ENCODE measurements around the gene FAT1.

FAT1 gene

GRCh38 chr4:186710521-186711119 lies 13.0 kb downstream of the FAT1 start:
- Histone ChIP-seq H3K36me3 (ENCODE audit: control insufficient read depth in 1 of 2, insufficient read depth in 2 of 2, low read length in 2 of 2) (peaks cover 35 to 40% of the 10 kb centered on the region in 2 donors), H3K4me1 (ENCODE audit: control insufficient read depth in 1 of 2, insufficient read depth in 2 of 2, low read length in 2 of 2) (peaks cover 13 to 14% of the 10 kb centered on the region in 2 donors), H3K4me3 (ENCODE audit: low read depth in 1 of 2, low read length in 2 of 2) (no peak overlapping the region), H3K27me3 (ENCODE audit: control insufficient read depth in 1 of 2, insufficient read depth in 2 of 2, low read length in 2 of 2) (no peaks in the 10 kb centered on the region), H3K27ac (ENCODE audit: low read depth, low read length) (no peak overlapping the region), H3K9me3 (ENCODE audit: control insufficient read depth in 1 of 2, low read length in 2 of 2) (no peaks in the 10 kb centered on the region), H3K9ac (ENCODE audit: low read depth in 1 of 2, low read length in 2 of 2) (no peak overlapping the region)

GRCh38 chr4:186709517-186709916 lies 14.1 kb downstream of the FAT1 start:
- H3K9me3 ChIP-seq (ENCODE audit: control insufficient read depth in 1 of 2, low read length in 2 of 2) = no peaks in the 10 kb centered on the region
- no peak overlapping the region for H3K9ac ChIP-seq (ENCODE audit: low read depth in 1 of 2, low read length in 2 of 2)
- no peak overlapping the region for H3K27ac ChIP-seq (ENCODE audit: low read depth, low read length)
- H3K4me3 ChIP-seq (ENCODE audit: low read depth in 1 of 2, low read length in 2 of 2) = no peak overlapping the region
- H3K4me1 ChIP-seq (ENCODE audit: control insufficient read depth in 1 of 2, insufficient read depth in 2 of 2, low read length in 2 of 2) = peaks cover 13 to 14% of the 10 kb centered on the region in 2 donors
- peaks cover 35 to 44% of the 10 kb centered on the region in 2 donors for H3K36me3 ChIP-seq (ENCODE audit: control insufficient read depth in 1 of 2, insufficient read depth in 2 of 2, low read length in 2 of 2)
- no peaks in the 10 kb centered on the region for H3K27me3 ChIP-seq (ENCODE audit: control insufficient read depth in 1 of 2, insufficient read depth in 2 of 2, low read length in 2 of 2)

GRCh38 chr4:186708554-186708953 lies 15.1 kb downstream of the FAT1 start:
- Histone ChIP-seq H3K27ac (ENCODE audit: low read depth, low read length) (no peak overlapping the region), H3K9ac (ENCODE audit: low read depth in 1 of 2, low read length in 2 of 2) (no peak overlapping the region), H3K9me3 (ENCODE audit: control insufficient read depth in 1 of 2, low read length in 2 of 2) (no peaks in the 10 kb centered on the region), H3K36me3 (ENCODE audit: control insufficient read depth in 1 of 2, insufficient read depth in 2 of 2, low read length in 2 of 2) (peaks cover 35 to 45% of the 10 kb centered on the region in 2 donors), H3K27me3 (ENCODE audit: control insufficient read depth in 1 of 2, insufficient read depth in 2 of 2, low read length in 2 of 2) (no peaks in the 10 kb centered on the region), H3K4me3 (ENCODE audit: low read depth in 1 of 2, low read length in 2 of 2) (peak overlapping the region in 1 of 2 donors; percentile 5), H3K4me1 (ENCODE audit: control insufficient read depth in 1 of 2, insufficient read depth in 2 of 2, low read length in 2 of 2) (peaks cover 13 to 16% of the 10 kb centered on the region in 2 donors)

- no peak overlapping the region for H3K4me3 ChIP-seq (ENCODE audit: low read depth in 1 of 2, low read length in 2 of 2)
- peaks cover 13 to 21% of the 10 kb centered on the region in 2 donors for H3K4me1 ChIP-seq (ENCODE audit: control insufficient read depth in 1 of 2, insufficient read depth in 2 of 2, low read length in 2 of 2)
- H3K9ac ChIP-seq (ENCODE audit: low read depth in 1 of 2, low read length in 2 of 2) = no peak overlapping the region
- H3K27me3 ChIP-seq (ENCODE audit: control insufficient read depth in 1 of 2, insufficient read depth in 2 of 2, low read length in 2 of 2) = no peaks in the 10 kb centered on the region
- peaks cover 35 to 48% of the 10 kb centered on the region in 2 donors for H3K36me3 ChIP-seq (ENCODE audit: control insufficient read depth in 1 of 2, insufficient read depth in 2 of 2, low read length in 2 of 2)
- H3K9me3 ChIP-seq (ENCODE audit: control insufficient read depth in 1 of 2, low read length in 2 of 2) = no peaks in the 10 kb centered on the region
- no peak overlapping the region for H3K27ac ChIP-seq (ENCODE audit: low read depth, low read length)
Observed at GRCh38 chr4:186707996-186708395, 15.7 kb downstream of the FAT1 start.

- H3K9me3 ChIP-seq (ENCODE audit: control insufficient read depth in 1 of 2, low read length in 2 of 2) = no peaks in the 10 kb centered on the region
- H3K27ac ChIP-seq (ENCODE audit: low read depth, low read length) = no peak overlapping the region
- H3K9ac ChIP-seq (ENCODE audit: low read depth in 1 of 2, low read length in 2 of 2) = no peak overlapping the region
- H3K36me3 ChIP-seq (ENCODE audit: control insufficient read depth in 1 of 2, insufficient read depth in 2 of 2, low read length in 2 of 2) = peaks cover 35 to 48% of the 10 kb centered on the region in 2 donors
- H3K4me3 ChIP-seq (ENCODE audit: low read depth in 1 of 2, low read length in 2 of 2) = no peak overlapping the region
- H3K27me3 ChIP-seq (ENCODE audit: control insufficient read depth in 1 of 2, insufficient read depth in 2 of 2, low read length in 2 of 2) = no peaks in the 10 kb centered on the region
- peaks cover 13 to 24% of the 10 kb centered on the region in 2 donors for H3K4me1 ChIP-seq (ENCODE audit: control insufficient read depth in 1 of 2, insufficient read depth in 2 of 2, low read length in 2 of 2)
Observed at GRCh38 chr4:186707574-186707973, 16.1 kb downstream of the FAT1 start.

- Histone ChIP-seq H3K27me3 (ENCODE audit: control insufficient read depth in 1 of 2, insufficient read depth in 2 of 2, low read length in 2 of 2) (no peaks in the 10 kb centered on the region), H3K4me3 (ENCODE audit: low read depth in 1 of 2, low read length in 2 of 2) (no peak overlapping the region), H3K9ac (ENCODE audit: low read depth in 1 of 2, low read length in 2 of 2) (no peak overlapping the region), H3K9me3 (ENCODE audit: control insufficient read depth in 1 of 2, low read length in 2 of 2) (no peaks in the 10 kb centered on the region), H3K4me1 (ENCODE audit: control insufficient read depth in 1 of 2, insufficient read depth in 2 of 2, low read length in 2 of 2) (peaks cover 33 to 50% of the 10 kb centered on the region in 2 donors), H3K27ac (ENCODE audit: low read depth, low read length) (no peak overlapping the region), H3K36me3 (ENCODE audit: control insufficient read depth in 1 of 2, insufficient read depth in 2 of 2, low read length in 2 of 2) (peaks cover 33 to 47% of the 10 kb centered on the region in 2 donors)
Observed at GRCh38 chr4:186704057-186704456, 19.6 kb downstream of the FAT1 start.

GRCh38 chr4:186703510-186703909 lies 20.1 kb downstream of the FAT1 start:
- no peak overlapping the region for H3K4me3 ChIP-seq (ENCODE audit: low read depth in 1 of 2, low read length in 2 of 2)
- H3K27ac ChIP-seq (ENCODE audit: low read depth, low read length) = no peak overlapping the region
- no peak overlapping the region for H3K9ac ChIP-seq (ENCODE audit: low read depth in 1 of 2, low read length in 2 of 2)

GRCh38 chr4:186702940-186703339 lies 20.7 kb downstream of the FAT1 start:
- Histone ChIP-seq H3K27ac (ENCODE audit: low read depth, low read length) (no peak overlapping the region), H3K9me3 (ENCODE audit: control insufficient read depth in 1 of 2, low read length in 2 of 2) (no peaks in the 10 kb centered on the region), H3K36me3 (ENCODE audit: control insufficient read depth in 1 of 2, insufficient read depth in 2 of 2, low read length in 2 of 2) (peaks cover 22 to 36% of the 10 kb centered on the region in 2 donors), H3K9ac (ENCODE audit: low read depth in 1 of 2, low read length in 2 of 2) (no peak overlapping the region), H3K4me3 (ENCODE audit: low read depth in 1 of 2, low read length in 2 of 2) (no peak overlapping the region), H3K27me3 (ENCODE audit: control insufficient read depth in 1 of 2, insufficient read depth in 2 of 2, low read length in 2 of 2) (no peaks in the 10 kb centered on the region), H3K4me1 (ENCODE audit: control insufficient read depth in 1 of 2, insufficient read depth in 2 of 2, low read length in 2 of 2) (peaks cover 39 to 54% of the 10 kb centered on the region in 2 donors)

More at GRCh38 chr4:186703510-186703909, 20.1 kb downstream of the FAT1 start:
- H3K27me3 ChIP-seq (ENCODE audit: control insufficient read depth in 1 of 2, insufficient read depth in 2 of 2, low read length in 2 of 2) = no peaks in the 10 kb centered on the region
- H3K4me1 ChIP-seq (ENCODE audit: control insufficient read depth in 1 of 2, insufficient read depth in 2 of 2, low read length in 2 of 2) = peaks cover 33 to 49% of the 10 kb centered on the region in 2 donors
- H3K36me3 ChIP-seq (ENCODE audit: control insufficient read depth in 1 of 2, insufficient read depth in 2 of 2, low read length in 2 of 2) = peaks cover 27 to 41% of the 10 kb centered on the region in 2 donors
- no peaks in the 10 kb centered on the region for H3K9me3 ChIP-seq (ENCODE audit: control insufficient read depth in 1 of 2, low read length in 2 of 2)

- Histone ChIP-seq H3K36me3 (ENCODE audit: control insufficient read depth in 1 of 2, insufficient read depth in 2 of 2, low read length in 2 of 2) (peaks cover 15 to 29% of the 10 kb centered on the region in 2 donors), H3K27ac (ENCODE audit: low read depth, low read length) (no peak overlapping the region), H3K9ac (ENCODE audit: low read depth in 1 of 2, low read length in 2 of 2) (no peak overlapping the region), H3K9me3 (ENCODE audit: control insufficient read depth in 1 of 2, low read length in 2 of 2) (no peaks in the 10 kb centered on the region), H3K4me3 (ENCODE audit: low read depth in 1 of 2, low read length in 2 of 2) (no peak overlapping the region), H3K27me3 (ENCODE audit: control insufficient read depth in 1 of 2, insufficient read depth in 2 of 2, low read length in 2 of 2) (no peaks in the 10 kb centered on the region), H3K4me1 (ENCODE audit: control insufficient read depth in 1 of 2, insufficient read depth in 2 of 2, low read length in 2 of 2) (peaks cover 41 to 57% of the 10 kb centered on the region in 2 donors)
Observed at GRCh38 chr4:186702297-186702696, 21.4 kb downstream of the FAT1 start.

- H3K4me1 ChIP-seq (ENCODE audit: control insufficient read depth in 1 of 2, insufficient read depth in 2 of 2, low read length in 2 of 2) = peaks cover 41 to 57% of the 10 kb centered on the region in 2 donors
- H3K9me3 ChIP-seq (ENCODE audit: control insufficient read depth in 1 of 2, low read length in 2 of 2) = no peaks in the 10 kb centered on the region
- no peak overlapping the region for H3K4me3 ChIP-seq (ENCODE audit: low read depth in 1 of 2, low read length in 2 of 2)
- peaks cover 10 to 24% of the 10 kb centered on the region in 2 donors for H3K36me3 ChIP-seq (ENCODE audit: control insufficient read depth in 1 of 2, insufficient read depth in 2 of 2, low read length in 2 of 2)
- H3K27me3 ChIP-seq (ENCODE audit: control insufficient read depth in 1 of 2, insufficient read depth in 2 of 2, low read length in 2 of 2) = no peaks in the 10 kb centered on the region
- H3K27ac ChIP-seq (ENCODE audit: low read depth, low read length) = no peak overlapping the region
- peak overlapping the region in 1 of 2 donors; percentile 29 for H3K9ac ChIP-seq (ENCODE audit: low read depth in 1 of 2, low read length in 2 of 2)
Observed at GRCh38 chr4:186701788-186702187, 21.9 kb downstream of the FAT1 start.

All from duodenal mucosa (tissue), 2 donors.